Measurements from ENCODE around the gene STARD6.
"Not testable (repeated sequence)": the region's sequence is repeated elsewhere in the genome, so short reads cannot be mapped to it uniquely, and the experiment has no call there.

Gene STARD6

GRCh38 chr18:54335638-54336173, 22.0 kb downstream of the STARD6 start:
- DNase-seq, result no peak

- DNase-seq, result no peak
These were observed 26.7 kb downstream of the STARD6 start for GRCh38 chr18:54330768-54331548.

GRCh38 chr18:54329787-54330186, 27.9 kb downstream of the STARD6 start:
- no peak for DNase-seq

GRCh38 chr18:54327818-54328217, 29.8 kb downstream of the STARD6 start:
- no peak for DNase-seq

- no peak for DNase-seq
These were observed 33.7 kb downstream of the STARD6 start for GRCh38 chr18:54323970-54324369.

GRCh38 chr18:54323561-54323960, 34.1 kb downstream of the STARD6 start:
- DNase-seq, result no peak

GRCh38 chr18:54316071-54316820, 41.4 kb downstream of the STARD6 start:
- DNase-seq, result no peak

- DNase-seq, result not testable (repeated sequence)
These were observed 48.1 kb downstream of the STARD6 start for GRCh38 chr18:54309564-54309963.

GRCh38 chr18:54303408-54303807, 54.2 kb downstream of the STARD6 start:
- DNase-seq, result no peak

GRCh38 chr18:54298991-54299390, 58.7 kb downstream of the STARD6 start:
- DNase-seq, result not testable (repeated sequence)

- no peak for DNase-seq
These were observed 61.6 kb downstream of the STARD6 start for GRCh38 chr18:54296062-54296461.

- DNase-seq, result no peak
These were observed 63.4 kb downstream of the STARD6 start for GRCh38 chr18:54294274-54294673.

- DNase-seq, result peak; percentile 83
These were observed 72.5 kb downstream of the STARD6 start for GRCh38 chr18:54284981-54285785.

- DNase-seq, result no peak
These were observed 73.1 kb downstream of the STARD6 start for GRCh38 chr18:54284535-54284934.

- DNase-seq, result no peak
These were observed 77.5 kb downstream of the STARD6 start for GRCh38 chr18:54280220-54280569.

GRCh38 chr18:54279477-54280219, 78.0 kb downstream of the STARD6 start:
- DNase-seq, result no peak

GRCh38 chr18:54278615-54279014, 79.0 kb downstream of the STARD6 start:
- no peak for DNase-seq

GRCh38 chr18:54277899-54278298, 79.8 kb downstream of the STARD6 start:
- DNase-seq, result no peak
